GM21786 (cell line): ENCODE measurements around the gene TPGS1.

Experiments
- ATAC-seq: cut with Tn5 transposase; IDR thresholded peaks from one replicate; pipeline ENCODE4 v1.9.1; 2021; ENCODE audit not compliant: unreplicated experiment

Gene TPGS1

GRCh38 chr19:566403-566802 is 59.1 kb downstream of the TPGS1 start:
- no peak for ATAC-seq

- ATAC-seq: no peak
These were observed 59.5 kb downstream of the TPGS1 start for GRCh38 chr19:566844-567243.

GRCh38 chr19:567296-567900 is 60.1 kb downstream of the TPGS1 start:
- no peak for ATAC-seq
